Measurements from ENCODE around the gene PPP6R3. TPM values are rescaled to one million over a fixed set of nuclear protein-coding genes. Genes with fewer than 3 reads are reported as not detected.

PPP6R3 gene
- total and polyA plus RNA-seq, 10 of the 15 experiments (the other 5 are each of a cell fraction or from before 2014, with no cell fraction given), result 12.4 to 123 (median 74.1) TPM

DNA sequence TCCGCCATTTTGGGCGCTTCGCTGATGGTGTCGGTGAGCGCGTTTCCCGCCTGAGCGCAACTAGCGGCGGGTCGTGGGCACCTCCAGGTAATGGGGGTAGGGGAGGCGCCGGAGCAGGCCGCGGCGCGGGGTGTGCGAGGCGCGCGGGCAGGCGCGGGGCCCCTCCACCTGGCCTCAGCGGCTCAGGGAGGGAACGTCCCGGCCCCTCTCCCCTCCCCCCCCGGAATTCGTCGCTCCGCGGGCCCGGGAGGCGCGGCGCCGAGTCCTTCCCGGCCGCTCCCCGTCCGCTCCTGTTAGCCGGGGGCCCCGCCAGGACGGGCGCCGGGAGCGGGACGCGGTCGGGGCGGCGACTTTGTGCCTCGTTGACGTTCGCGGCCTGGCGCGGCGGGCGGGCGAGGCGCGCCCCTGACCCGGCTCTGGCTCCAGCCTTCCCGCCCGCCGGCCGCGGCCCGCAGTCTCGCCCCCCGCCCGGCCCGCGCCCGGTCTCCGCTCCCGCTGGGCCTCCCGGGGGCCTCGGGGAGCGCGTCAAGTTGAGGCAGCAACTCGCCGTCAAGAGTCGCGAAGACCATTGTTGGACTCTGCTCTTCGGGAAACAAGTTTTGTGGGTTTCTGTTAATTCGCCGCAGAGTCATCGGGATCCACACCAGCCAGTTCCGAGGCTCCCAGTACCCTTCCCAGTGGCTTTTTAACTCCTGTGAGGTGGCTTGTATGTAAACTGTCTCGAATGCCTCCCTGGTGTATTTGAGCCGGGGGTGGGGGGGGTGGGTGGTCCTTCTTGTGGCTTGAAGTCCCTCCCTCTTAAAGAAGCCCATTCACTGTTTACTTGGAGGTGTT lies at the start of gene PPP6R3 (continued):
- TF ChIP-seq, protein P1, sequence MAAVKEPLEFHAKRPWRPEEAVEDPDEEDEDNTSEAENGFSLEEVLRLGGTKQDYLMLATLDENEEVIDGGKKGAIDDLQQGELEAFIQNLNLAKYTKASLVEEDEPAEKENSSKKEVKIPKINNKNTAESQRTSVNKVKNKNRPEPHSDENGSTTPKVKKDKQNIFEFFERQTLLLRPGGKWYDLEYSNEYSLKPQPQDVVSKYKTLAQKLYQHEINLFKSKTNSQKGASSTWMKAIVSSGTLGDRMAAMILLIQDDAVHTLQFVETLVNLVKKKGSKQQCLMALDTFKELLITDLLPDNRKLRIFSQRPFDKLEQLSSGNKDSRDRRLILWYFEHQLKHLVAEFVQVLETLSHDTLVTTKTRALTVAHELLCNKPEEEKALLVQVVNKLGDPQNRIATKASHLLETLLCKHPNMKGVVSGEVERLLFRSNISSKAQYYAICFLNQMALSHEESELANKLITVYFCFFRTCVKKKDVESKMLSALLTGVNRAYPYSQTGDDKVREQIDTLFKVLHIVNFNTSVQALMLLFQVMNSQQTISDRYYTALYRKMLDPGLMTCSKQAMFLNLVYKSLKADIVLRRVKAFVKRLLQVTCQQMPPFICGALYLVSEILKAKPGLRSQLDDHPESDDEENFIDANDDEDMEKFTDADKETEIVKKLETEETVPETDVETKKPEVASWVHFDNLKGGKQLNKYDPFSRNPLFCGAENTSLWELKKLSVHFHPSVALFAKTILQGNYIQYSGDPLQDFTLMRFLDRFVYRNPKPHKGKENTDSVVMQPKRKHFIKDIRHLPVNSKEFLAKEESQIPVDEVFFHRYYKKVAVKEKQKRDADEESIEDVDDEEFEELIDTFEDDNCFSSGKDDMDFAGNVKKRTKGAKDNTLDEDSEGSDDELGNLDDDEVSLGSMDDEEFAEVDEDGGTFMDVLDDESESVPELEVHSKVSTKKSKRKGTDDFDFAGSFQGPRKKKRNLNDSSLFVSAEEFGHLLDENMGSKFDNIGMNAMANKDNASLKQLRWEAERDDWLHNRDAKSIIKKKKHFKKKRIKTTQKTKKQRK (IDR thresholded peaks at IDR 0.05; ENCODE audit: low read depth, low read length), result no peak
- TF ChIP-seq STAT1 (conservative IDR thresholded peaks at IDR 0.05), result no peak
- TF ChIP-seq SP1 (IDR thresholded peaks at IDR 0.05; ENCODE audit: low read depth, low read length), result no peak
- TF ChIP-seq BHLHE40 (IDR thresholded peaks at IDR 0.05; ENCODE audit: borderline replicate concordance in 1 of 2, low read depth in 2 of 2, low read length in 1 of 2), result peak in 1 of 2 experiments; percentile 48; a peak in 2 of 4 replicates
- TF ChIP-seq CBX5 (IDR thresholded peaks at IDR 0.05; ENCODE audit: low read depth), result no peak
- TF ChIP-seq FOS (IDR thresholded peaks at IDR 0.05; ENCODE audit: borderline replicate concordance, extremely low read depth, insufficient read length), result no peak
- TF ChIP-seq NFXL1 (IDR thresholded peaks at IDR 0.05; ENCODE audit: borderline replicate concordance), result no peak
- TF ChIP-seq SPI1 (IDR thresholded peaks at IDR 0.05; ENCODE audit: borderline replicate concordance, insufficient read depth, low read depth, low read length), result no peak
- TF ChIP-seq PAX5 (IDR thresholded peaks at IDR 0.05; ENCODE audit: borderline replicate concordance, low read depth, low read length), result no peak
- TF ChIP-seq, protein P2, sequence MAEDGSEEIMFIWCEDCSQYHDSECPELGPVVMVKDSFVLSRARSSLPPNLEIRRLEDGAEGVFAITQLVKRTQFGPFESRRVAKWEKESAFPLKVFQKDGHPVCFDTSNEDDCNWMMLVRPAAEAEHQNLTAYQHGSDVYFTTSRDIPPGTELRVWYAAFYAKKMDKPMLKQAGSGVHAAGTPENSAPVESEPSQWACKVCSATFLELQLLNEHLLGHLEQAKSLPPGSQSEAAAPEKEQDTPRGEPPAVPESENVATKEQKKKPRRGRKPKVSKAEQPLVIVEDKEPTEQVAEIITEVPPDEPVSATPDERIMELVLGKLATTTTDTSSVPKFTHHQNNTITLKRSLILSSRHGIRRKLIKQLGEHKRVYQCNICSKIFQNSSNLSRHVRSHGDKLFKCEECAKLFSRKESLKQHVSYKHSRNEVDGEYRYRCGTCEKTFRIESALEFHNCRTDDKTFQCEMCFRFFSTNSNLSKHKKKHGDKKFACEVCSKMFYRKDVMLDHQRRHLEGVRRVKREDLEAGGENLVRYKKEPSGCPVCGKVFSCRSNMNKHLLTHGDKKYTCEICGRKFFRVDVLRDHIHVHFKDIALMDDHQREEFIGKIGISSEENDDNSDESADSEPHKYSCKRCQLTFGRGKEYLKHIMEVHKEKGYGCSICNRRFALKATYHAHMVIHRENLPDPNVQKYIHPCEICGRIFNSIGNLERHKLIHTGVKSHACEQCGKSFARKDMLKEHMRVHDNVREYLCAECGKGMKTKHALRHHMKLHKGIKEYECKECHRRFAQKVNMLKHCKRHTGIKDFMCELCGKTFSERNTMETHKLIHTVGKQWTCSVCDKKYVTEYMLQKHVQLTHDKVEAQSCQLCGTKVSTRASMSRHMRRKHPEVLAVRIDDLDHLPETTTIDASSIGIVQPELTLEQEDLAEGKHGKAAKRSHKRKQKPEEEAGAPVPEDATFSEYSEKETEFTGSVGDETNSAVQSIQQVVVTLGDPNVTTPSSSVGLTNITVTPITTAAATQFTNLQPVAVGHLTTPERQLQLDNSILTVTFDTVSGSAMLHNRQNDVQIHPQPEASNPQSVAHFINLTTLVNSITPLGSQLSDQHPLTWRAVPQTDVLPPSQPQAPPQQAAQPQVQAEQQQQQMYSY (CRISPR knock-in tag; IDR thresholded peaks at IDR 0.05), result no peak
- TF ChIP-seq, protein P3, sequence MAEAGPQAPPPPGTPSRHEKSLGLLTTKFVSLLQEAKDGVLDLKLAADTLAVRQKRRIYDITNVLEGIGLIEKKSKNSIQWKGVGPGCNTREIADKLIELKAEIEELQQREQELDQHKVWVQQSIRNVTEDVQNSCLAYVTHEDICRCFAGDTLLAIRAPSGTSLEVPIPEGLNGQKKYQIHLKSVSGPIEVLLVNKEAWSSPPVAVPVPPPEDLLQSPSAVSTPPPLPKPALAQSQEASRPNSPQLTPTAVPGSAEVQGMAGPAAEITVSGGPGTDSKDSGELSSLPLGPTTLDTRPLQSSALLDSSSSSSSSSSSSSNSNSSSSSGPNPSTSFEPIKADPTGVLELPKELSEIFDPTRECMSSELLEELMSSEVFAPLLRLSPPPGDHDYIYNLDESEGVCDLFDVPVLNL (IDR thresholded peaks at IDR 0.05; ENCODE audit: low read depth, low read length), result no peak
- TF ChIP-seq BRCA1 (IDR thresholded peaks at IDR 0.05; ENCODE audit: low read depth, low read length), result no peak
- no peak for TF ChIP-seq NBN (IDR thresholded peaks at IDR 0.05)
- TF ChIP-seq TCF7 (IDR thresholded peaks at IDR 0.05; ENCODE audit: borderline replicate concordance), result no peak
- TF ChIP-seq MYB (IDR thresholded peaks at IDR 0.05; ENCODE audit: borderline replicate concordance, low read depth, low read length), result no peak
- TF ChIP-seq POLR2AphosphoS2 (IDR thresholded peaks at IDR 0.05; ENCODE audit: low read depth, low read length), result no peak; the same call in 1 of the 2 replicates
- TF ChIP-seq BACH1 (IDR thresholded peaks at IDR 0.05; ENCODE audit: borderline replicate concordance), result peak; percentile 71
- no peak for TF ChIP-seq ZNF274 (IDR thresholded peaks at IDR 0.05; ENCODE audit: insufficient read depth, insufficient read length)
- no peak for TF ChIP-seq EED (IDR thresholded peaks at IDR 0.05; ENCODE audit: low read depth)
- TF ChIP-seq, protein P4, sequence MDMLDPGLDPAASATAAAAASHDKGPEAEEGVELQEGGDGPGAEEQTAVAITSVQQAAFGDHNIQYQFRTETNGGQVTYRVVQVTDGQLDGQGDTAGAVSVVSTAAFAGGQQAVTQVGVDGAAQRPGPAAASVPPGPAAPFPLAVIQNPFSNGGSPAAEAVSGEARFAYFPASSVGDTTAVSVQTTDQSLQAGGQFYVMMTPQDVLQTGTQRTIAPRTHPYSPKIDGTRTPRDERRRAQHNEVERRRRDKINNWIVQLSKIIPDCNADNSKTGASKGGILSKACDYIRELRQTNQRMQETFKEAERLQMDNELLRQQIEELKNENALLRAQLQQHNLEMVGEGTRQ (IDR thresholded peaks at IDR 0.05; ENCODE audit: borderline replicate concordance, low read depth, low read length), result no peak
- TF ChIP-seq PML (IDR thresholded peaks at IDR 0.05; ENCODE audit: low read length), result no peak
- TF ChIP-seq BCL11A (IDR thresholded peaks at IDR 0.05; ENCODE audit: low read depth, low read length), result no peak
